Activated CD8-positive, alpha-beta memory T cell treated with anti-CD3 and anti-CD28 coated beads for 48 hours (primary cell): ENCODE data around the gene RELN.
"Not testable (repeated sequence)": the region's sequence is repeated elsewhere in the genome, so short reads cannot be mapped to it uniquely, and the experiment has no call there.

ENCODE experiments used
- DNase-seq, 3 experiments: peaks; one replicate each; pipeline ENCODE4 v3.0.0-alpha.2; 2020; ENCODE audit warnings: low read depth in 2 of 3, low spot score in 2 of 3

The RELN gene

GRCh38 chr7:103944230-103944900 lies 45.1 kb downstream of the RELN start:
- DNase-seq = no peak

DNA sequence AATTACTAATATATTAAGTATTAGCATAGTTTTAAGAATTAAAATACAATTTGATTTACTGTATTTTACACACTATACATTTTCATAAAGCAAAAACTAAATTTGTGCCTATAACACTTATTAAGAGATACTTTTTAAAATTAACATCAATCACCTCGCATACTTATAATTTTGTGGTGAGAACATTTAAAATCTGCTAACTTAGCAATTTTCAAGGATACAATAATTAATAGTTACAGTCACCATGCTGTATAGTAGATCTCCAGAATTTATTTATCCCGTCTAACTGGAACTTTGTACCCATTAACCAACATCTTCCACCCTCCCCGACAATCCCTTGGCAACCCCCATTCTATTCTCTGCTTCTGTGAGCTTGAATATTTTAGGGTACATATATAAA lies 47.5 kb downstream of the RELN start:
- no peak for DNase-seq

DNA sequence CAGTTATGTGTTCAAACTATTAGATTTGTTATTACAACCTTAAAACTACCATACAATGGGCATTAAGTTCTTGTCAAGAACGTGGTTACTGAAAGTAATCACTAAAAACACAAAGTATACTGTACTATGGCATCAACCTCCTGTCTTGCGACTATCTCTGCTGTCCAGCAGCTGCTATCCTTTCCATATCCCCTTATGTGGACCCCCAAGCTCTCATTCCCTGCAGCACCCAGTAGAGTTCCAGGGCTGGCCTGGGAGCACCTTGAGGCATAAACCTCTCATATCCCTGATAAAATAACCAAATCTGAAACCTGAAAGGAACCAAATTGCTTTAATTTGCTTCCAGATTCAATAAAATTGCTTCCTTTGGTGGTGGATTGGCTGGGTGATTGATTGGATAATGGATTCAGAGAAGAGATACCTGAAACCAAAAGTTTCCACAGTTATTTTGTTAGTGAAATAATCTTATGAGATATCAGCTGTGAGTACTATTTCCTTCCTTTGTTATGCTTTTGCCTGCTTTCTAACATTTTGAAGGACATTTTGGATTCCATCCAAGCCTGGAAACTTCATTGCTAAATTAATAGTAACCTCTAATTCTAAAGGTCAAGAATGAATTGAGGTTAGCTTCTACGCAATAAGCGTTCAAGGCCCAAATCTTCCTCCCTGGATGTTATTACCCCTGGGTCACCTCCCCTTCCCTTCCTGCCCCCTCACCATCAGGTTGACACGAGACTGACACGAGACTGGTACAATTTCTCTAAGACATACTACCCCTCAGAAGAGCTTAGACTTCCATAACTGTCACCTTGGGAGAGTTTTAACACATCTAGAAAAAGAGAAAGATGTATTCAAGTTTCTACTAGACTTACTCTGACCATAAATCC lies 48.8 kb downstream of the RELN start:
- no peak for DNase-seq

- no peak for DNase-seq
Observed at GRCh38 chr7:103937680-103938079, 51.8 kb downstream of the RELN start.

- DNase-seq = no peak
Observed at GRCh38 chr7:103936558-103936957, 52.9 kb downstream of the RELN start.

DNA sequence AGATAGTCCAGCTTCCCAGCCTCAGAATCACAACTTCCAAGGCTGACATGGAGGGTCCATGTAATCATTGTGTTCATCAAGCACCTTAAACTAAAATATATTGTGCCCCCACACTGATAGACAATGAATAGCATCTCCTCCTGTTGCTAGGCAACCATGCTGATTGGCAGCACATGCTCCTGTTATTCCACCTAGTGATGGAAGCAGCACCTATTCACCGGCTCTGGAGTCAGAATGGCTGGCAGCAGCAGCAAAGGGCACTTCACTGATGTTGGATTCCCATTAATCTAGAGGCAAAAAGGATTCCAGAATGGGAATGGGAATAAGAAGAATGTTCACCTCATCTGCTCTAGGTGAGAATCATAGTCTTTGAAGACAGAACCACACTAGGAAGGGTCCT lies 55.0 kb downstream of the RELN start:
- no peak for DNase-seq

- DNase-seq = no peak
Observed at GRCh38 chr7:103932389-103932788, 57.1 kb downstream of the RELN start.

DNA sequence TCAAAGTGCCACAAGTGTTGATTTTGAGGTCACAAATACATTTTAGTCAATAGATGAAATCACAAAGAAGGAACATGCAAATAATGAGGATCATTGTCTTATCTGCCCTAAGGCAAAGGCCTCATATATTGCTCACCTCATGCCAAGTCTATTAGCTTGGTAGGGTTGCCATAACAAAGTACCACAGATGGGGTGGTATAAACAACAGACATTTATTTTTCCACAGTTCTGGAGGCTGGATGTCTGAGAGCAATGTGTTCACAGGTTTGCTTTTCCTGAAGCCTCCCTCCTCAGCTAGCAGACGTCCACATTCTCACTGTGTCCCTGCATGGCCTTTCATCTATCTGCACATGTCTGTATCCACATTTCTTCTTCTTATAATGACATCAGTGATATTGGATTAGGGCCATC lies 59.6 kb downstream of the RELN start:
- no peak for DNase-seq

GRCh38 chr7:103928581-103928980 lies 60.9 kb downstream of the RELN start:
- no peak for DNase-seq

DNA sequence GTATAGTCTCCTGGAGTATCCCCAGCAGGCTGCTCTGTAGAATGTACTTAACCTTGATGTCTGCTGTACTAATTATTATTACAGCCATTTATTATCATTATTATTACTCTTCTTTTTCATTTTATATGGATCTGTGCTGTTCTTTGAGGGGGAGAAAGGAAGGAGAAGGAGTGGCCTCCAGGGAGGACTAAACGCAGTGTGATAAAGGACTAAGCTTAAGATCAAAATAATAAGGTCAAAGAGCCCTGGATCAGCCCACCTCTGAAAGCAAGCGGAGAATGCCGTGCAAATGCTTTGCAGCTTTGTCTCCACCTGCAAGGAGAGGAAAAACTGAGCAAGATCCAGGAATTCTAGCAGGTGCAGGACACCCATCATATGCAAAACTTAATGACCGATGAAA lies 65.3 kb downstream of the RELN start:
- DNase-seq = no peak

- no peak for DNase-seq
Observed at GRCh38 chr7:103922407-103922806, 67.1 kb downstream of the RELN start.

- no peak for DNase-seq
Observed at GRCh38 chr7:103921692-103922091, 67.8 kb downstream of the RELN start.

DNA sequence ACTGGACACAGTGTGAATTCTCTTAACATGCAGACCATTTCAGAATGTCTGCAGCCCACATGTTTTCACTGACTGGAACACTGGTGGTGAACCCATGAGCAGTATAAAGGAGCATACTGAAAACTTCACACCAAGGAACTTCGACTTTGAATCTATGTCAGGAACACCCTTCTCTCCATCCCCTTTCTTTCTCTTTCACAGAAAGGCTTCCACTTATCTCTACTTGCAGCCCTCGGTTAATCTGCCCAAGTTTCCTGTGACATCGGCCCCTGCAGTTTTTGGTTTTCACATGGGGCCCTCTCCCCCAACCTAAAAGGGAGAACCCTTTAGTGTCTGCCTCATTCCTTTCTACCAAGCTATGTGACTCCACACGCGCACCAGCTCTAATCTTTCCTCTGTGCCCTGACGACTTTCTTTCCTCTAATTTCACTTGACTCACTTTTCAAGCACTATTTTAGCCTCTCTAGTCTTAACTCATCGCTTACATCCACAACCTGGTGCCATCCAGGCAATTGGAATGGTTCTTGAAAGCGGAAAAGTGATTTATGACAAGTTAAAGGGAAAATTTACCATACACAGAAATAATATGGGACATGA lies 70.1 kb downstream of the RELN start:
- DNase-seq = no peak

- no peak for DNase-seq
Observed at GRCh38 chr7:103918631-103919271, 70.7 kb downstream of the RELN start.

DNA sequence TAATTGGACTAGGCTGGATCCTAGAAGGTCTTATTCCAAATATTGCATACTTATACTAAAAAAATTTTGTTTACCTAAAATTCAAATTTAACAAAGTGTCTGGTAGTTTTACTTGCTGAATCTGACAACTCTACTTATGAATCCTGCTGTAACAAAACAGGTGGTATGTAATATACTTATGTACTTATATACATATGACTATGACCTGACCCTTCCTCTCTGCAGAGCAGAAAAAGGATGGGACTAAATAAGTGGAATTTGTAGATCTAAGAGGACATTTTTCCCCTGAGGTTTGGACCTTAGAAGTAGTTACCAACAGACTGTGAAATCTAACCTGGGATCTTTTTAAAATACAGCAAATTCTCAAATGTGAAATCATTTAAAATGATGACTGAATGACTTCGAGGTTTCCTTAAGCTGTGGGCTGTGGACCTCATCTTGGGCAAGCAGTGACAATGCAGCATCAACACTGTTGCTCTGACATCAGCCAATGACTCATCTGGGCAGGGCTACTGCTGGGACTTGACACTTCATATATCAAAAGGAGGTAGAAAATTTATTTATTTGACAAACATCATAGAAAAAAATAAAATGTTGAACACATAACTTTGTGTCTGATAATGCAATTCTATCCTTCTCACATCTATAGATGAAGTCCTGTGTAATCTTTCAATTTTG lies 73.6 kb downstream of the RELN start:
- no peak for DNase-seq

DNA sequence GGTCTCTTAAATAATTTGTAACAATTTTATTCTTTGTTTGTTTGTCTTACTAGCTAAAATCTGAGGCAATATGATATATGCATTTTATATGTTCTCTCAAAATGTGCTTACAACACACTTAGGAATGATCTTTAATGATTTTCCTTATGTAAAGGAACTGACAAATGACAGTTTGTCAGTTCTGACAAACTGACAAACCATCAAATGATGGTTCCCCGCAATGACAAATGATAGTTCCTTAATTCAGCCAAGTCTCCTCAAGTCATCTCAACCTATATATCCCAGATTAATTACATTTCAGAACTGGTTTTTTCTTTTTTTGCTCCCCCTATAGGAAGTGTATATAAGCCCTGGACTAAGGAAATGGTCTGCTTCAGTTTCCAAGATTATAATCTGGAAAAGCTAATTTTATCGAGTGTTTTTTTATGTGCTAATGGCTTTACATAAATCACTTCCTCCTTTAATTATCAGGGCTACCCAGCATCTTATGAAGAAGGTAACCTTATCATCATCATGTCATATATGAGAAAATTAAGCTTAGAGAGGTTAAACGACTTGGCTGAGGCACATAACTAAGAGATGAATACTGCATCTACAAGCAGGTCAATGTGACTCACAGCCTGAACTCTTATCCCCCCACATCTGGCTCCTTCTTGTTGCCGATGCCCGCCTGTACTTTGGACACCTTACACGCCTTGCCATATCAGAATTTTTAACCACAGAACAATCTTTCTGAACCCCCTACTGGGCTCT lies 75.1 kb downstream of the RELN start:
- DNase-seq = no peak

- no peak for DNase-seq
Observed at GRCh38 chr7:103912891-103913605, 76.4 kb downstream of the RELN start.

GRCh38 chr7:103911015-103911414 lies 78.4 kb downstream of the RELN start:
- not testable (repeated sequence) for DNase-seq

DNA sequence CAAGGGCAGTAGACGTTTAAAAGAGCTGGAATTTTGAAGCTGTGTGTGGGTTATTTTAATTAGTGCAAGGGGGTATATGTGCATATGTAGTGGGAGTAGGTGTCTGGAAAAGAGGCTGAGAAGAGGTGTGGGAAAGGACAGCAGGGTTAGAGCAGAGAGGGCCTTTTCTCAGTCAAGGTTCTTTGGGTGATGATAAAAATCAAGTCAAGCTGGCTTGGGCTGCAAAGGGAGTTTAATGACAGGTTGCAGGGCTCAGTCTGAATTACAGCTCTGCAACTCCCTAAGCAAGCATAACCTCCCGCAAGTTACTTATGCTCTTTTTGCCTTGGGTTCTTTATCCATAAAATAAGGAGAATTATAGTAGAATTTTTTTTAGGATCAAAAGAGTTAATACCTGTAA lies 83.5 kb downstream of the RELN start:
- no peak for DNase-seq

DNA sequence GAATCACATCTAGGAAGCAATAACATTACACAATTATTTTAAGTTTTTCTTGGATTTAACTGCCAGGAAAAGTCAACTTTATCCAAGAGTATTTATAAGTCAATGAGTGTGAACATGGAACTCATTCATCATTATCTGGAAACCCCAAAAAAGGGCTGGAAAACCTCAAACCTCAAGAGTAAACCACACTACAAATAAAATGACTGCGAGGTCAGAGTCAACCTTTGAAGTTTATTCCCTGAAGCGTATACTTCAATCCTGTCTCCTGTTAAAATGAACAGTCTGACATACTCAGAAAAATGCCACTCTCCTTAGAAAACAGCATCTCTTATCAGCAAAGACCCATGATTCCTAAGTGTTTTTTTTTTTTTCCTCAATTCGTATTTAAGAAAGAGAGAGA lies 86.5 kb downstream of the RELN start:
- no peak for DNase-seq
